ENCODE data around the gene ERAL1.

The ERAL1 gene

GRCh38 chr17:28882154-28882895, 27.5 kb downstream of the ERAL1 start:
- no peak for TF ChIP-seq GATA2 (IDR thresholded peaks at IDR 0.05; ENCODE audit: low read depth, low read length)

- TF ChIP-seq GATA3 (IDR thresholded peaks at IDR 0.05; ENCODE audit: low read depth, low read length) = no peak
- no peak for TF ChIP-seq GATA2 (IDR thresholded peaks at IDR 0.05; ENCODE audit: low read depth, low read length)
Observed at GRCh38 chr17:28883967-28884702, 29.3 kb downstream of the ERAL1 start.

GRCh38 chr17:28885363-28885762, 30.5 kb downstream of the ERAL1 start:
- TF ChIP-seq GATA3 (IDR thresholded peaks at IDR 0.05; ENCODE audit: low read depth, low read length) (no peak), GATA2 (IDR thresholded peaks at IDR 0.05; ENCODE audit: low read depth, low read length) (no peak)

GRCh38 chr17:28885951-28886350, 31.1 kb downstream of the ERAL1 start:
- TF ChIP-seq GATA3 (IDR thresholded peaks at IDR 0.05; ENCODE audit: low read depth, low read length) = no peak
- no peak for TF ChIP-seq GATA2 (IDR thresholded peaks at IDR 0.05; ENCODE audit: low read depth, low read length)

- TF ChIP-seq GATA2 (IDR thresholded peaks at IDR 0.05; ENCODE audit: low read depth, low read length) (no peak), GATA3 (IDR thresholded peaks at IDR 0.05; ENCODE audit: low read depth, low read length) (no peak)
Observed at GRCh38 chr17:28887871-28888471, 33.2 kb downstream of the ERAL1 start.

GRCh38 chr17:28888832-28889231, 34.0 kb downstream of the ERAL1 start:
- TF ChIP-seq GATA3 (IDR thresholded peaks at IDR 0.05; ENCODE audit: low read depth, low read length) (no peak), GATA2 (IDR thresholded peaks at IDR 0.05; ENCODE audit: low read depth, low read length) (no peak)

- no peak for TF ChIP-seq GATA3 (IDR thresholded peaks at IDR 0.05; ENCODE audit: low read depth, low read length)
- TF ChIP-seq GATA2 (IDR thresholded peaks at IDR 0.05; ENCODE audit: low read depth, low read length) = no peak
Observed at GRCh38 chr17:28889996-28890395, 35.2 kb downstream of the ERAL1 start.

GRCh38 chr17:28891201-28891600, 36.4 kb downstream of the ERAL1 start:
- TF ChIP-seq GATA2 (IDR thresholded peaks at IDR 0.05; ENCODE audit: low read depth, low read length) (no peak), GATA3 (IDR thresholded peaks at IDR 0.05; ENCODE audit: low read depth, low read length) (no peak)

- TF ChIP-seq GATA2 (IDR thresholded peaks at IDR 0.05; ENCODE audit: low read depth, low read length) = no peak
- no peak for TF ChIP-seq GATA3 (IDR thresholded peaks at IDR 0.05; ENCODE audit: low read depth, low read length)
Observed at GRCh38 chr17:28892024-28892423, 37.2 kb downstream of the ERAL1 start.

GRCh38 chr17:28895794-28896447, 41.1 kb downstream of the ERAL1 start:
- TF ChIP-seq GATA3 (IDR thresholded peaks at IDR 0.05; ENCODE audit: low read depth, low read length) (no peak), GATA2 (IDR thresholded peaks at IDR 0.05; ENCODE audit: low read depth, low read length) (no peak)

GRCh38 chr17:28896491-28896883, 41.7 kb downstream of the ERAL1 start:
- TF ChIP-seq GATA2 (IDR thresholded peaks at IDR 0.05; ENCODE audit: low read depth, low read length) (peak; percentile 43), GATA3 (IDR thresholded peaks at IDR 0.05; ENCODE audit: low read depth, low read length) (no peak)

- TF ChIP-seq GATA2 (IDR thresholded peaks at IDR 0.05; ENCODE audit: low read depth, low read length) = no peak
- no peak for TF ChIP-seq GATA3 (IDR thresholded peaks at IDR 0.05; ENCODE audit: low read depth, low read length)
Observed at GRCh38 chr17:28896884-28897768, 42.3 kb downstream of the ERAL1 start, which contains the start of gene FLOT2. FLOT2 (minus strand) TSS chr17:28897733; CDS start chr17:28897574, 159 bp downstream.

- no peak for TF ChIP-seq GATA3 (IDR thresholded peaks at IDR 0.05; ENCODE audit: low read depth, low read length)
- no peak for TF ChIP-seq GATA2 (IDR thresholded peaks at IDR 0.05; ENCODE audit: low read depth, low read length)
Observed at GRCh38 chr17:28897769-28898526, 43.1 kb downstream of the ERAL1 start.

All from SH-SY5Y (cell line).